Hematopoietic multipotent progenitor cell treated with erythropoietin and hydrocortisone succinate and interleukin-3 and kit ligand, for 8 days (in vitro differentiated cells): ENCODE data around the gene TNRC18.
"Not testable (repeated sequence)": the region's sequence is repeated elsewhere in the genome, so short reads cannot be mapped to it uniquely, and the experiment has no call there.

ENCODE experiments used
- DNase-seq: peaks from one replicate; pipeline ENCODE4 v3.0.0-alpha.2; 2015

Gene TNRC18

DNA sequence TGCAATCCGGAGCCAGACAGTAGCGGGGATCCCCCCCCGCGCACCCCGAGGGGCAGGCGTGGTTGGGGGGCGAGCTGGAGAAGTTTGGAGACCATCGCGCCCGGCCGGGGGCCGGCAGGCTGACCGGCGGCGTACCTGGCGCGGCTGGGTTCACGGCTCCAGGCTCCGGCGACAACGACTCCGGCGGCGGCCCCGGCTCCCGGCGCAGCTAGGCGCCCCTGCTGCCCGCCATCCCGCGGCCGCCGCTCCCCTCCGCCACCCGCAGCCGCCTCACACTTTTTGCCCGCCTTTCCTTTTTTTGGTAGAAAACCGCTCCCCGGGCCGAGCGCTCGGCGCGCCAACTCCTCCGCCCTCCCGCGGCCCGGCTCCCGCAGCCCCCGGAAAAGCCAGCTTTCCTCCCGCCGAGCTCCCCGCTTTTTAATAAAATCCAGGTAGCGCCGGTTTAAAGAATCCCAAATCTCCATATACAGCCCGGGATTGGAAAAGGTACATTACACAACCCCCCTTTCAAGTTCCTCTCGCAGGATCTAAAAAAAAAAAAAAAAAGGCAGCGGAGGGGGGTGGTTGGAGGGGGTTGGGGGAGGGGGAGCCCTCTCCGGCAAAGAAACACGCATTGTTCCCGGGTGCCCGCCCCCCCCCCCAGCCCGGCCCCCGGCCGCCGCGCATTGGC, at the start of gene TNRC18:
TNRC18 (minus strand) TSS at position 529 of the 670 bp plus-strand sequence. CDS start 2,588 bp downstream, outside the sequence.
- DNase-seq: no peak

DNA sequence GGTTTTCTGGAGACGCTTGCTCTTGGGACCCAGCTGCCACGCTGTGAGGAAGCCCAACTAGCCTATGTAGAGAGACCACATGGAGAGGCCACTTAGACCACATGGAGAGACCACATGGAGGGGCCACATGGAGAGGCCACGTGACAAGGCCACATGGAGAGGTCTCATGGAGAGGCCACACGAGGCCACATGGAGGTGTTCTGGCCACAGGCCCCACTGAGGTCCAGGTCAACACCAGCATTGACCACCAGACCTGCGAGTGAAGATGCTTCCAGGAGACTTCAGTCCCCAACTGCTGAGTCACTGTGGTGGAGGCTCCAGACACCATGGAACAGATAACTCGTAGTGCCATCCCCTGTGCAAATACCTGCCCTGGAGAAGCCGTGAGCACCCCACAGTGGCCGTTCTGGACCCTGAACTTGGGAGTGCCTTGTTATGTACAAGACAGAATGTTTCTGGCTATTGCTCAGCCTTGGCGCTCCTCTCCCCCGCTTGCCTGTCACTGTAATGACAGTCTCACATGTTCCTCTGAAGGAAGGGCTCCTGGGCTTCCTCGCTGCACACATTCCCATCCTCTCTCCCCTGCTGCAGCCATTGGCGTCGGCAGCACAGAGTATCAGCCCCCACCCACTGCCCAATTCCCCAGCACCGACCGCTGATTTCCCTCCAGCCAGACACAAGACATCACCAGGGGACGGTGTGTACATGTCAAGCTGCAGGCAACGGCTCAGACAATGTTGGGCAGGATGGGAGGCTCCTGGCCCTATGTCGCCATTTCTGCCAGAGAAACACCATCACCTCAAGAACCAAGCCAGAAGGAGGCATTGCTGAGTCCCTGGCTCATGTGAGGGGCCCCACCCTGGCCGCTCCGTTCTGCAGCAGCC, 49.0 kb upstream of the TNRC18 start:
- DNase-seq: peak; percentile 92

- DNase-seq: not testable (repeated sequence)
Measured at GRCh38 chr7:5471623-5472022, 48.0 kb upstream of the TNRC18 start.

- no peak for DNase-seq
Measured at GRCh38 chr7:5470816-5471215, 47.2 kb upstream of the TNRC18 start.

DNA sequence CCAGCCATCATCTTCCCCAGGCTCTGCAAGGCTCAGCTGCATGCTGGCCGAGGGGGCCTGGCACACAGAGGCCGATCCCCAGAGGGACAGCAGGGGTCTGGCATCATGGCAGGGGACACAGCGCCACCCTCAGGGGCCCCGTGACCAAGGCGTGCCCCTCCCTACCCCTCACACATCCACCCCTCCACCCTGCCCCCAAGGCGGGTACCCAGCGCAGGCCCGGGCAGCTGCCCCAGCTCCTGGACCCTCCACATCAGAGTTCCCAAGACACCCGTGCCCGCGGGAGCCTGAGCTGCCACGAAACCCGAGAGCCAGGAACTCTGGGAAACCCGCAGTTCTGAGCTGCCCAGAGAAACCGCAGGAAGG, 46.5 kb upstream of the TNRC18 start:
- DNase-seq: no peak

GRCh38 chr7:5469375-5470166, 45.9 kb upstream of the TNRC18 start:
- no peak for DNase-seq

- DNase-seq: no peak
Measured at GRCh38 chr7:5467645-5468044, 44.0 kb upstream of the TNRC18 start.

DNA sequence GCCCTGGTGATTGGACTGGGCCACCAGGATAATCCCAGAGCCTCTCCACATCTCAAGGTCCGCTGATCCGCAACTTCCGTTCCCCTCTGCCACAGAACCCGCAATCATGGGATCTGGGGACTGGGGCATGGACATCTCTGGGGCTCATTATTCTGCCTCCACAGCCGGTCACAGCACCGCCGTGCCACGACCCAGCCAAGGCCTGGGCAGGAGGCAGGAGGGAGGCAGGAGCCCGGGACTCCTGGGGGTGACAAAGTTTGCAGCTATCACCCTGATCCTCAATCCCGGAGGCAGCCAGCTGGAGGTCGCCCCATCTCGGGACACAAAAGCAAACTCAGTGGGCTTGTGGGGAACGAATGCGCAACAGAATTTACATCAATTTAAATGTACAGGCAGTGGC, 42.9 kb upstream of the TNRC18 start:
- no peak for DNase-seq

DNA sequence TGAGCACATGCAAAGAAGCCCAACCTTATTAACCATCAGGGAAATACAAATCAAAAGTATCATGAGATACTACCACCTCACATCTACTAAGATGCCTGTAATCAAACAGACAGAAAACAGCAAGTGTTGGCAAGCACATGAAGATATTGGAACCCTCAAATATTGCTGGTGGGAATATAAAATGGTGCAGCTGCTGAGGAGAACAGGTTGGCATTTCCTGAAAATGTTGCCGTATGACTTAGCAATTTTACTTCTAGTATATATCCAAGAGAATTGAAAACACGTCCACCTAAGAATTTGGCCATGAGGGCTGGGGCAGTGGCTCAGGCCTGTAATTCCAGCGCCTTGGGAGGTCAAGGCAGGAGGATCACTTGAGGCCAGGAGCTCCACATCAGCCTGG, 39.4 kb upstream of the TNRC18 start:
- DNase-seq: peak; percentile 38

DNA sequence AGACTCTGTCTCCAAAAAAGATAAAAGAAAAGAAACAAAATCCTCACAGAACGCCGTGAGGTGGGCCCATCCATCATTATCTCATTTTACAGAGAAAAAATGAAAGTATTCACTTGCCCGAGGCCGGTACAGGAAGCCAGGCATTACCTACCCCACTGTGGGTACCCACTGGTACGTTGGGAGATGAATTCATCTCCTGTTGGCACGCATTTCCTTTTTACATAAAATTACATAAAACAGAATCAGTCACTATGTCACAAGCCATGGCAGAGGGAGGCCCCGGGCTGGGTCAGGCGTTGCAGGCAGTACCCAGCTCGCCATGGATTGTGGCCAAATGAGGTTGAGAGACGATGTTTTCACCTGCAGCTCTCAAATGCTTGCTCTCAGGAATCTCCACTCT, 38.6 kb upstream of the TNRC18 start:
- peak; percentile 53 for DNase-seq

DNA sequence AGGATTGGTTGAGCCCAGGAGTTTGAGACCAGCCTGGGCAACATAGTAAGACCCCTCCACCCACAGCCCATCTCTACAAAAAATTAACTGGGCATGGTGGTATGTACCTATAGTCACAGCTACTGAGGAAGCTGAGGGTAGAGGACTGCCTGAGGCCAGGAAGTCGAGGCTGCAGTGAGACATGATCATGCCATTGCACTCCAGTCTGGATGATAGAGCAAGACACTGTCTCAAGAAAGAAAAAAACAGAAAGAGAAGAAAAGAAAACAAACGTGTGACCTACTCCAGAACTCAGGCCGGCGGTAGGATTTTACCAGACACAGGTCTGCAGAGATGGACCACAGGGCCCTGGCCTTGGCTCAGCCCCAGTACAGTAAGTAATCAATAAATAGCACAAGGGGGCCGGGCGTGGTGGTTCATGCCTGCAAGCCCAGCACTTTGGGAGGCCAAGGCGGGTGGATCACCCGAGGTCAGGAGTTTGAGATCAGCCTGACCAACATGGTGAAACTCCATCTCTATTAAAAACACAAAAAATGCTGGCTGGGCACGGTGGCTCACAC, 35.4 kb upstream of the TNRC18 start:
- DNase-seq: peak; percentile 78

DNA sequence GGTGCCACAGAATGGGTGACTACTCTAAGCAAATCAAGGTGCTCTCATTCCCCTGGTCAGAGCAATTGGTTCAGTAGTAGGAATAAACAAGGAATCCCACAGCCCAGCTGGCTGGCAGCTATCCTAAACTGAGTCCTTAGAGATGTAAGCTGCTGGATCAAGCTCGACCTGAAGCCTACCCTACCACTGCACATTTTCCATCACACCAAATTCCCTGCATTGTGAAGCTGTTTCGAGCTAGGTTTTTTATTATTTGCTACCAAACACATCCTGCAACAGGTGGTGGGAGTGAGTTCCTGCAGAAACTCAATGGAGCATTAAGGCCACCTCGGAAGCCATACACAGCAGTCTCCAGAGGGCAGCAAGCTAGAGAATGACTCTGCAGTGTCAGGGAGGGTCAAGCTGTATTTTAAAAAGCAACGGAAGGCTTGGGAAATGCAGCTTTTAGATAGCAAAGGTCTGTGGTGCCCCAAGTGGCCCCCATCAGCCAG, 33.7 kb upstream of the TNRC18 start:
- no peak for DNase-seq

DNA sequence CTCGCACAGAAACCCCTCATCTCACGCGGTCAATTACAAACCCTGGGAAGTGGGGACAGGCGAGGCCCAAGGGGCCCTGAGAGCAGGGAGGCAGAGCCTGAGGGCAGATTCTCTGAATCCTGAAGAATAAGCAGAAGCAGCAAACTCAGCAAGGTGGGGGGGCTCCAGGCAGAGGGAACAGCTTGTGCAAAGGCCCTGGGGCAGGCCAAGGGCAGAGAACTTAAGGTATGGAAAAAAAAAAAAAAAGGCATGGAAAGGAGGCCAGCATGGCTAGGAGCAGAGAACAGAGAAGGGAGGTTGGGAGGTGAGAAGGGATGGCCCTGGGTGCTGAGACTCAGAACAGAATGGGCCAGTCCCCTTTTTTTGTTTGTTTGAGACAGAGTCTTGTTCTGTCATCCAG, 32.8 kb upstream of the TNRC18 start:
- no peak for DNase-seq

DNA sequence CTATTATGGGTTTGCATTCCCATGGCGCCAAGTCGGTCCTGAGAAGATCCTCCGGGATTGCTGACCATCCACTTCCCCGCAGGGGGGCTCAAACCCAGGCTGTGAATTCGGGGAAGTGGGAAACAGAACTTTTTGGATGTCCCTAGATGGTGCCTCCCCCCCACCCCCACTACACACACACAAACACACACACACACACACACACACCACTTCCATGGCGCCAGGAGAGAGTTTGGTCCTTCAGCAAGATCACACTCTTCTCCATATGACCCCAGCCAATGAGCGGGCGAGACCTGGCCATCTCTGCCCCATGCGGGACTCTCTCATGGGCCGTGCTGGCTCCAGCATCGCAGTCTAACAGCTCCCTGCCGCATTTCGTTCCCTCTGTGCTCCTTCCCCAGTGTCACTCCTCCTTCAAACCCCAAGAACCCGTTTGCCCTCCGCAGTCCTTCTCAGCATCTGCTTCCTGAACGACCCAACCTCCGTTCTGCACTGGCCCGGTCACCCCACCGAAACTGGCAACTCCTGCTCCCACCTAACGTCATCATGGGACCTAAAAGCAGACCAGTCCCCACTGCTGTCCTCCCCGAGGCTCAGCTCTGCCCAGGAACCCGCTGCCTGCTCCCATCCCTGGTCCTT, 32.1 kb upstream of the TNRC18 start:
- DNase-seq: no peak

GRCh38 chr7:5455175-5455574, 31.5 kb upstream of the TNRC18 start:
- no peak for DNase-seq

GRCh38 chr7:5454485-5454884, 30.9 kb upstream of the TNRC18 start:
- no peak for DNase-seq

DNA sequence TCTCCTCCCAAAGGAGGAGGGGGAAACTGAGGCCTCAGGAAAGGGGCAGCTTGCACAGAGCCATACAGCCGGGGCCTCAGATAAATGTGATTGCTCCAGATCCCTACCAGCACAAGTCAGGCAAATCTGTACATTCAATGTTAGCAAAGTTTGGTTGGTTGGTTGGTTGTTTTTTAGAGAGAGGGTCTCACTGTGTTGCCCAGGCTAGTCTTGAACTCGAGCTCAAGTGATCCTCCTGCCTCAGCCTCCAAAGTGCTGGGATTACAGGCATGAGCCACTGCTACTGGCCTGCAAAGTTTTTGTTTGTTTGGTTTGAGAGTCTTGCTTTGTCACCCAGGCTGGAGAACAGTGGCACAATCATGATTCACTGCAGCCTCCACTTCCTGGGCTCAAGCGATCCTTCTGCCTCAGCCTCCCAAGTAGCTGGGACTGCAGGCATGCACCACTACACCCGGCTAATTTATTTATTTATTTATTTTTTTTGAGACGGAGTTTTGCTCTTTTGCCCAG, 30.0 kb upstream of the TNRC18 start:
- no peak for DNase-seq

DNA sequence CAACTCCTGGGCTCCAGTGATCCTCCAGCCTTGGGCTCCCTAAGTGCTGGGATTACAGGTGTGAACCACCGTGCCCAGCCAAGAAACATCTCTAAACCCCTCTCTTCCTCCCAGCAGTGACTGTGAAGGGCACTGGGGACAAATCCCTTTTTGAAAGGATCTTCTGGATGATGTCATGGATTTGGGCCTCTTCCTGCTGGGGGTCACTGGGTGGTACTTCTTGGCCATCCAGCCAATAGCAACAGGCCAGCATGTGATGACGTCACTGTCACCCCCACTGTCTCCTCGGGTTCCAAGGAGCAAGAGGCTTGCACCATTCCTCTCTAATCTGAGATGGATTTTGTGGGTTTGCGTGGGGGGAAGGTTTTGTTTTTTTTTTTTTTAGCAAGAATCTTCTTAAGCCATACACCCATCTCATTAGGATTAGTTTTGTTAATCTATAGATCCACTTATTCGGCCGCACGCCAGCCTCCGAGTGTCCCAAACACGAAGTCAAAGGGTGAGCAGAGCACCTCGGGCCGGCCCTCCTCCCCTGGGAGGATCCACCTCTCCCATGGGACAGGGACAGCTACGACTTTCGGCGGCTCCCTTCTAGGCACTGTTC, 29.4 kb upstream of the TNRC18 start:
- peak; percentile 84 for DNase-seq

DNA sequence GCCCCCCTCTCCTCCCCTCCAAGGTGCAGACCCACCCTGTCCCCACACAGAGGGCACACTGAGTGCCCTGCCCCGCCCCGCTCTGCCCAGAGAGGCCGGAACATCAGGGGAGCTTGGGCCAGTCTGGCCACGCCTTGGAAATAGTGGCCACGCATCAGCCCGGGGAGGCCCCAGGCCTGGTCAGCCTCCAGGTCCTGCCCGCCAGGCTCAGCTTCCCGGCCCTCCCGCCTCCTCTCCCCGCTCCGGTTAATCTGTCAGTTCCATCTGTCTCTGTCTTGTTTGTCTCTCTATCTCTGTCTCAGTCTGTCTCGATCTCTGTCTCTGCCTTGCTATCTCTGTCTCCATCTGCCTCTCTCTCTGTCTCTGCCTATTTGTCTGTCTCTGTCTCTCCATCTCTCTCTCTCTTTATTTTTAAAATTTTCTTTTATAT, 28.9 kb upstream of the TNRC18 start:
- peak; percentile 86 for DNase-seq

- DNase-seq: no peak
Measured at GRCh38 chr7:5451391-5451790, 27.8 kb upstream of the TNRC18 start.

GRCh38 chr7:5450549-5451327, 27.1 kb upstream of the TNRC18 start:
- DNase-seq: peak; percentile 61
